Esophagus muscularis mucosa (tissue), 4 donors: Measurements from ENCODE around the gene MPL. TPM values are rescaled to one million over a fixed set of nuclear protein-coding genes. Genes with fewer than 3 reads are reported as not detected.

ENCODE experiments used
- DNase-seq: peaks from one replicate; pipeline ENCODE4 v3.0.0-alpha.2; 2017; ENCODE audit errors: extremely low spot score
- H3K27ac ChIP-seq, 4 donors: fragments of 200-600 bp; sonication (generic); replicated peaks in 1 of 4; 1 replicate in 3 of 4; 2 replicates in 1 of 4; pipeline ENCODE4 v1.5.1; 2016 to 2019; ENCODE audit warnings: mild to moderate bottlenecking in 1 of 4
- H3K27me3 ChIP-seq, 4 donors: fragments of 200-600 bp; sonication (generic); one replicate each; pipeline versions ENCODE4 v1.5.1 to v1.6.0; 2016 to 2019
- H3K36me3 ChIP-seq, 4 donors: fragments of 200-600 bp; sonication (generic); one replicate each; pipeline ENCODE4 v1.5.1; 2016 to 2019
- H3K4me1 ChIP-seq, 4 donors: fragments of 200-600 bp; sonication (generic); one replicate each; pipeline ENCODE4 v1.5.1; 2016 to 2019
- H3K4me3 ChIP-seq, 4 donors: fragments of 200-600 bp; sonication (generic); 1 replicate in 2 of 4; 2 replicates in 2 of 4; pipeline ENCODE4 v1.5.1; 2016 to 2019; ENCODE audit warnings: mild to moderate bottlenecking in 4 of 4, moderate library complexity in 1 of 4
- H3K9me3 ChIP-seq, 4 donors: fragments of 200-600 bp; sonication (generic); 1 replicate in 3 of 4; 2 replicates in 1 of 4; pipeline ENCODE4 v1.5.1; 2016 to 2019
- CTCF ChIP-seq, 3 experiments: fragments of 200-600 bp in 2 of 3; fragments of 450-650 bp in 1 of 3; sonication (generic) in 2 of 3; IDR thresholded peaks; one replicate each; pipeline ENCODE4 v1.5.1; 2017 to 2019; ENCODE audit warnings: antibody characterized with exemption in 3 of 3, mild to moderate bottlenecking in 2 of 3, moderate library complexity in 1 of 3
- EP300 ChIP-seq: sonication (generic); formaldehyde crosslinking; IDR thresholded peaks from one replicate; pipeline ENCODE4 v1.6.1; 2017; ENCODE audit warnings: antibody characterized with exemption
- POLR2A ChIP-seq: fragments of 450-650 bp; IDR thresholded peaks from one replicate; pipeline ENCODE4 v1.6.1; 2017; ENCODE audit warnings: antibody characterized with exemption, moderate library complexity, mild to moderate bottlenecking, low read depth
- POLR2AphosphoS5 ChIP-seq, 2 donors: sonication (generic); formaldehyde crosslinking; IDR thresholded peaks; one replicate each; pipeline ENCODE4 v1.6.1; 2017; ENCODE audit warnings: antibody characterized with exemption in 2 of 2
- WGBS: methylation state at CpG from one replicate; pipeline ENCODE4 v1.1.5; 2018; 5-methylcytosine and 5-hydroxymethylcytosine counted together
- intact Hi-C: fragments of 100-400 bp; cut with DNase I; formaldehyde crosslinking; loops from one replicate; pipeline ENCODE4 v1.15.1; 2023
- total RNA-seq, 4 donors: library from RNA; depleted of rRNA; stranded (reverse); fragments of >200 nt; gene quantifications; one replicate each; pipeline versions ENCODE4 v1.1.0 to v1.2.1, GENCODE V29; 2016

Gene MPL
- total RNA-seq, 4 donors from 2014 or later: 0.13 to 0.63 TPM; not detected in 2

- H3K4me3 ChIP-seq: peak overlapping the region; percentile 62 to 73 (median 70)
- DNase-seq: peak; percentile 77
- peaks cover 0 to 1% (median 0%) of the 10 kb centered on the region in 4 donors for H3K36me3 ChIP-seq
- H3K27ac ChIP-seq: peak overlapping the region; percentile 87 to 94 (median 90)
- WGBS: 29% methylated on average over 11 of the region's 11 CpGs
- intact Hi-C loops: loop anchor here (5.0 to 10.0 kb wide), 2 partner anchors 57 to 115 kb away; no protein-coding TSS in a partner anchor
- H3K4me1 ChIP-seq: peaks cover 22 to 30% (median 23%) of the 10 kb centered on the region in 4 donors
- no peaks in the 10 kb centered on the region for H3K9me3 ChIP-seq
- TF ChIP-seq EP300 (no peak), CTCF (IDR thresholded peaks at IDR 0.05) (no peak), POLR2A (no peak), POLR2AphosphoS5 (IDR thresholded peaks at IDR 0.05) (no peak)
- no peaks in the 10 kb centered on the region for H3K27me3 ChIP-seq
These were observed 12.1 kb downstream of the MPL start for GRCh38 chr1:43349594-43350306.

- Histone ChIP-seq H3K27me3 (no peaks in the 10 kb centered on the region), H3K27ac (peak overlapping the region; percentile 87 to 94 (median 90)), H3K4me1 (peaks cover 22 to 24% (median 23%) of the 10 kb centered on the region in 4 donors), H3K9me3 (no peaks in the 10 kb centered on the region), H3K36me3 (peaks cover 0 to 4% (median 0%) of the 10 kb centered on the region in 4 donors), H3K4me3 (no peak overlapping the region)
- WGBS: 94% methylated on average over 1 of the region's 1 CpG
- no peak for TF ChIP-seq EP300
- TF ChIP-seq CTCF (IDR thresholded peaks at IDR 0.05): no peak
- no peak for TF ChIP-seq POLR2AphosphoS5 (IDR thresholded peaks at IDR 0.05)
- no peak for TF ChIP-seq POLR2A
- intact Hi-C loops: no loop called here
- DNase-seq: no peak
These were observed 13.4 kb downstream of the MPL start for GRCh38 chr1:43350976-43351375.

GRCh38 chr1:43351421-43352350, 14.1 kb downstream of the MPL start:
- Histone ChIP-seq H3K36me3 (peaks cover 0 to 4% (median 0%) of the 10 kb centered on the region in 4 donors), H3K9me3 (no peaks in the 10 kb centered on the region), H3K27ac (peak overlapping the region in 2 of 4 donors; percentile 88 to 94), H3K27me3 (no peaks in the 10 kb centered on the region), H3K4me1 (peaks cover 16 to 24% (median 23%) of the 10 kb centered on the region in 4 donors), H3K4me3 (no peak overlapping the region)
- intact Hi-C loops: no loop called here
- DNase-seq: no peak
- WGBS: 89% methylated on average over 10 of the region's 10 CpGs
- TF ChIP-seq POLR2AphosphoS5 (IDR thresholded peaks at IDR 0.05) (no peak), EP300 (no peak), POLR2A (no peak), CTCF (IDR thresholded peaks at IDR 0.05) (no peak)

GRCh38 chr1:43352351-43352705, 14.7 kb downstream of the MPL start:
- no peaks in the 10 kb centered on the region for H3K9me3 ChIP-seq
- intact Hi-C loops: no loop called here
- H3K4me3 ChIP-seq: no peak overlapping the region
- WGBS: 93% methylated on average over 2 of the region's 2 CpGs
- H3K27ac ChIP-seq: no peak overlapping the region
- H3K27me3 ChIP-seq: no peaks in the 10 kb centered on the region
- peaks cover 0 to 4% (median 0%) of the 10 kb centered on the region in 4 donors for H3K36me3 ChIP-seq
- TF ChIP-seq POLR2A: no peak
- no peak for TF ChIP-seq EP300
- no peak for TF ChIP-seq POLR2AphosphoS5 (IDR thresholded peaks at IDR 0.05)
- TF ChIP-seq CTCF (IDR thresholded peaks at IDR 0.05): no peak
- no peak for DNase-seq
- peaks cover 18 to 24% (median 24%) of the 10 kb centered on the region in 4 donors for H3K4me1 ChIP-seq
